A549 (cell line): ENCODE measurements around the gene C11orf58. TPM values are rescaled to one million over a fixed set of nuclear protein-coding genes. Genes with fewer than 3 reads are reported as not detected.

ENCODE experiments used
- ATAC-seq, 2 experiments: fragments of 200-7000 bp in 1 of 2; fragments of >200 bp in 1 of 2; cut with Nextera tagmentation in 1 of 2; cut with Tn5 transposase in 1 of 2; 3 replicates each; pipeline versions ENCODE4 v1.8.0 to v1.9.1; 2018 to 2020; ENCODE audit warnings: mild to moderate bottlenecking in 1 of 2, moderate library complexity in 1 of 2
- CTCF ChIA-PET: fragments of 300-600 bp; sonication (Branson Sonifier 250); formaldehyde crosslinking; extraction: SDS; loops from one replicate; lab custom pipeline; 2021; ENCODE audit warnings: antibody characterized with exemption, inconsistent platforms; lab: Yijun Ruan, JAX
- POLR2A ChIA-PET: fragments of 350-600 bp; formaldehyde crosslinking; extraction: SDS; loops from one replicate; lab custom pipeline; 2021; ENCODE audit warnings: antibody characterized with exemption, inconsistent platforms; lab: Yijun Ruan, JAX
- DNase-seq, 2 experiments: peaks; one replicate each; pipeline versions ENCODE4 v3.0.0 to v3.0.0-alpha.2; 2011 to 2016; ENCODE audit warnings: low read depth in 1 of 2, low spot score in 1 of 2
- FAIRE-seq: peaks from 2 replicates; lab custom pipeline; 2011; peaks lifted over from hg19 to GRCh38; lab: Jason Lieb, UNC
- H3K27ac ChIP-seq, 2 experiments: fragments of >200 bp; sonication (Bioruptor Twin); formaldehyde crosslinking; 3 replicates each; pipeline ENCODE4 v1.5.1; 2016 to 2017
- H3K4me1 ChIP-seq: fragments of >200 bp; sonication (Bioruptor Twin); formaldehyde crosslinking; 3 replicates; pipeline ENCODE4 v1.6.1; 2016
- H3K4me2 ChIP-seq: fragments of >200 bp; sonication (Bioruptor Twin); formaldehyde crosslinking; 3 replicates; pipeline ENCODE4 v1.6.1; 2016
- H3K4me3 ChIP-seq: fragments of >200 bp; sonication (Bioruptor Twin); formaldehyde crosslinking; 3 replicates; pipeline ENCODE4 v1.5.1; 2016
- H3K9me3 ChIP-seq: fragments of >200 bp; sonication (Bioruptor Twin); formaldehyde crosslinking; 3 replicates; pipeline ENCODE4 v1.6.1; 2016
- BCL3 ChIP-seq: fragments of >200 bp; sonication (Bioruptor Twin); formaldehyde crosslinking; IDR thresholded peaks from 3 replicates; pipeline ENCODE4 v1.6.1; 2016
- BHLHE40 ChIP-seq: IDR thresholded peaks from 2 replicates; pipeline ENCODE4 v1.6.1; 2012; ENCODE audit warnings: low read depth, low read length, inconsistent platforms
- CHD2 ChIP-seq: fragments of 150-350 bp; IDR thresholded peaks from 2 replicates; pipeline ENCODE4 v1.6.1; 2014; ENCODE audit warnings: low read length; ENCODE audit not compliant: partially characterized antibody
- CHD4 ChIP-seq: fragments of 200-600 bp; sonication (generic); IDR thresholded peaks from 2 replicates; pipeline ENCODE4 v1.6.1; 2016; ENCODE audit warnings: antibody characterized with exemption, mild to moderate bottlenecking, borderline replicate concordance
- EP300 ChIP-seq, 2 experiments: fragments of >200 bp; sonication (Bioruptor Twin); formaldehyde crosslinking; IDR thresholded peaks; 2 replicates in 1 of 2; 3 replicates in 1 of 2; pipeline ENCODE4 v1.6.1; 2016 to 2017
- FOXS1 ChIP-seq: fragments of 250-450 bp; sonication (Bioruptor Pico); IDR thresholded peaks from 2 replicates; pipeline ENCODE4 v1.5.0; 2020; ENCODE audit warnings: mild to moderate bottlenecking, moderate library complexity
- HEYL ChIP-seq: fragments of 250-450 bp; sonication (Bioruptor Pico); IDR thresholded peaks from 2 replicates; pipeline ENCODE4 v1.8.0; 2021; ENCODE audit warnings: mild to moderate bottlenecking, moderate library complexity
- HOXB13 ChIP-seq: fragments of 250-450 bp; sonication (Bioruptor Pico); IDR thresholded peaks from 2 replicates; pipeline ENCODE4 v1.5.0; 2020; ENCODE audit warnings: low read depth, mild to moderate bottlenecking, moderate library complexity
- JUN ChIP-seq, 2 experiments: fragments of >200 bp; sonication (Bioruptor Twin); formaldehyde crosslinking; IDR thresholded peaks; 2 replicates in 1 of 2; 3 replicates in 1 of 2; pipeline ENCODE4 v1.6.1; 2016 to 2017
- MAX ChIP-seq: IDR thresholded peaks from 2 replicates; pipeline ENCODE4 v1.6.1; 2012
- NFE2L2 ChIP-seq: fragments of 150-350 bp; conservative IDR thresholded peaks from 2 replicates; pipeline ENCODE4 v1.6.1; 2014; ENCODE audit warnings: low read length
- NPAS2 ChIP-seq: fragments of 250-450 bp; sonication (Bioruptor Pico); IDR thresholded peaks from 2 replicates; pipeline ENCODE4 v1.8.0; 2022; ENCODE audit warnings: mild to moderate bottlenecking, moderate library complexity, borderline replicate concordance
- NR3C1 ChIP-seq: fragments of >200 bp; sonication (Bioruptor Twin); formaldehyde crosslinking; IDR thresholded peaks from 3 replicates; pipeline ENCODE4 v1.6.1; 2017
- PHF8 ChIP-seq: fragments of 200-600 bp; sonication (generic); IDR thresholded peaks from 2 replicates; pipeline ENCODE4 v1.6.1; 2016; ENCODE audit warnings: low read depth, mild to moderate bottlenecking, antibody characterized with exemption, moderate library complexity, borderline replicate concordance
- POLR2AphosphoS2 ChIP-seq: conservative IDR thresholded peaks from 2 replicates; pipeline ENCODE4 v1.6.1; 2012; ENCODE audit warnings: low read length, improper control_type of control experiment, inconsistent platforms
- WGBS: methylation state at CpG from one replicate; pipeline ENCODE4 v1.1.6; 2017; ENCODE audit errors: missing lambda C conversion rate; 5-methylcytosine and 5-hydroxymethylcytosine counted together
- polyA plus RNA-seq, 4 experiments: library from polyadenylated mRNA; depleted of rRNA in 3 of 4; stranded (reverse); fragments of >200 nt; fragmentation: RNase III in 1 of 4; extraction: RNeasy Plus Mini Kit Qiagen cat#74134 plus additional on column Dnase treatment in 1 of 4; gene quantifications; 2 replicates in 3 of 4; 3 replicates in 1 of 4; pipeline ENCODE4 v1.2.3, GENCODE V29; 2011 to 2017
- TF ChIP-seq, protein P1 (sequence below): fragments of 150-350 bp; IDR thresholded peaks from 2 replicates; pipeline ENCODE4 v1.6.1; 2014; ENCODE audit warnings: low read depth, mild to moderate bottlenecking, low read length
- TF ChIP-seq, protein P2 (sequence below): IDR thresholded peaks from 2 replicates; pipeline ENCODE4 v1.6.1; 2012; ENCODE audit warnings: low read depth, borderline replicate concordance

Gene C11orf58
- polyA plus RNA-seq, 2 of the 4 experiments (the other 2 are of a cell fraction) = 342 to 467 TPM

DNA sequence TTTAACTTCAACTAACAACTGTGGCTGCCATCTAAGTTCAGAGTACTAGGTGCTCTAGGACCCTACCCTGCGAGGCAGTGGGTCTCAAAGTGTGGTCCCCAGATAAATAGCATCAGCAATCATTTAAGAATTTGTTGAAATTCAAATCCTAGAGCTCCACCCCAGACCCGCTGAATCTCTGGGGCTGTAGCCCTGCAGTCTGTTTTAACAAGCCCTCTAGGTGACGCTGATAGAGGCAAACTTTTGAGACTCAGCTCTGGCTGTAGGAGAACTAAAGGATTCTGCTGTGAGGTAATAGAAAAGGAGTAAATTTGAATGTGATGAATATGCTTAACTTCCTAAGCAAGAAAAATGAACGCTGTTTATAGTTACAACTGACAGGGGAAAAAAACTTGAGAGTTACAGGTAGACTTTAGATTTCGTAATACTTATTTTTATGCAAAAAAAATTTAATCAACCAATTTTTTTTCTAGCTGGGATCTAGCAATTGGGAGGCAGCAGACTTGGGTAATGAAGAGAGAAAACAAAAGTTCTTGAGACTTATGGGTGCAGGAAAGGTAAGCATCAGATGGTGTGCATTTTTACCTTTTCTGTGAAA, 5.8 kb downstream of the C11orf58 start:
- H3K27ac ChIP-seq = no peak overlapping the region

DNA sequence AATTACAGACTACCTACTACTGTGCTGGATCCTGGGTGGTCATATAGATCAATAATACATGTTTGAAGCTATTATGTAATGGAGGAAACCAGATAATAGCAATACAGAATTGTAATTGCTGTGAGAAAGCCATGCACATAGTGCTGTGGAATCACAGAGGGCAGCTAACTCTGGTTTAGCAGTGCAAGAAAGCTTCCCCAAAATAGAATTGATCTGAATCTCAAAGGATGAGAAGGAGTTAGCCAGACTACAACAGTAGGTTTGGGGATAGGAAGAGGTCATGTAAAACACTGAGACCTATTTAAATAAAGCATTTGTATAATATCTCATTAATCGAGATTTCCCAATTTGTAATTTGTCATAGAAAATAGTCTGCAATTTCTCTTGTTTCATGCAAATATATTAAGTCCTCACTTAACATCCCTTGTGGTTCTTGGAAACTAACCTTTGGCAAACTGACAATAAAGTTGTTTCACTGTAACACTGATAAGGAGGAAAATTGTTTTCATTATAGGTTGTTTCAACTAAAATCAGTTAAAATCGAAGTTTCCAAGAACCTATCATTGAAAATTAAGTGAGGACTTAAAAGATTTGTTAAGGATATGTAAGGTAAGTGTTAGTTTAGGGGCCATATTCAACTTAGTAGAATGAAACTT, 7.6 kb downstream of the C11orf58 start:
- ChIA-PET POLR2A (no interaction called here), CTCF (interaction anchor here (0.8 to 0.9 kb wide), 2 partner anchors 27 to 39 kb away, joined by 3 read pairs; no protein-coding TSS in a partner anchor)
- Histone ChIP-seq H3K9me3 (no peaks in the 10 kb centered on the region), H3K4me2 (no peak overlapping the region), H3K4me1 (peaks cover 10% of the 10 kb centered on the region; the same call in 2 of the 3 replicates), H3K4me3 (no peak overlapping the region), H3K27ac (no peak overlapping the region)
- TF ChIP-seq PHF8 = no peak
- TF ChIP-seq, protein P1, sequence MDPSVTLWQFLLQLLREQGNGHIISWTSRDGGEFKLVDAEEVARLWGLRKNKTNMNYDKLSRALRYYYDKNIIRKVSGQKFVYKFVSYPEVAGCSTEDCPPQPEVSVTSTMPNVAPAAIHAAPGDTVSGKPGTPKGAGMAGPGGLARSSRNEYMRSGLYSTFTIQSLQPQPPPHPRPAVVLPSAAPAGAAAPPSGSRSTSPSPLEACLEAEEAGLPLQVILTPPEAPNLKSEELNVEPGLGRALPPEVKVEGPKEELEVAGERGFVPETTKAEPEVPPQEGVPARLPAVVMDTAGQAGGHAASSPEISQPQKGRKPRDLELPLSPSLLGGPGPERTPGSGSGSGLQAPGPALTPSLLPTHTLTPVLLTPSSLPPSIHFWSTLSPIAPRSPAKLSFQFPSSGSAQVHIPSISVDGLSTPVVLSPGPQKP = no peak
- TF ChIP-seq JUN (IDR thresholded peaks at IDR 0.05) = no peak
- TF ChIP-seq FOXS1 (CRISPR knock-in tag) = no peak
- TF ChIP-seq, protein P2, sequence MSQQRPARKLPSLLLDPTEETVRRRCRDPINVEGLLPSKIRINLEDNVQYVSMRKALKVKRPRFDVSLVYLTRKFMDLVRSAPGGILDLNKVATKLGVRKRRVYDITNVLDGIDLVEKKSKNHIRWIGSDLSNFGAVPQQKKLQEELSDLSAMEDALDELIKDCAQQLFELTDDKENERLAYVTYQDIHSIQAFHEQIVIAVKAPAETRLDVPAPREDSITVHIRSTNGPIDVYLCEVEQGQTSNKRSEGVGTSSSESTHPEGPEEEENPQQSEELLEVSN = no peak
- TF ChIP-seq NR3C1 = no peak
- TF ChIP-seq HEYL (CRISPR knock-in tag) = no peak
- no peak for TF ChIP-seq EP300 (IDR thresholded peaks at IDR 0.05)
- no peak for TF ChIP-seq NFE2L2
- no peak for TF ChIP-seq BHLHE40
- TF ChIP-seq POLR2AphosphoS2 = no peak
- TF ChIP-seq CHD4 = no peak
- TF ChIP-seq HOXB13 (CRISPR knock-in tag) = no peak
- FAIRE-seq = no peak
- DNase-seq = no peak
- no peak for ATAC-seq
- 77% methylated on average over 2 of the region's 2 CpGs for WGBS

More for the DNA sequence above, 5.8 kb downstream of the C11orf58 start:
- ChIA-PET POLR2A (no interaction called here), CTCF (interaction anchor here (1.5 kb wide), 1 partner anchor 42 kb away, joined by 6 read pairs; no protein-coding TSS in a partner anchor)
- DNase-seq (no peak), FAIRE-seq (no peak), ATAC-seq (no peak)
- H3K4me2 ChIP-seq = no peak overlapping the region
- TF ChIP-seq, protein P2 = no peak
- no peak for TF ChIP-seq NPAS2 (CRISPR knock-in tag)
- no peak for TF ChIP-seq MAX
- no peak for TF ChIP-seq BCL3
- TF ChIP-seq POLR2AphosphoS2 = no peak
- TF ChIP-seq, protein P1 = no peak
- TF ChIP-seq CHD2 = no peak
- no peak for TF ChIP-seq BHLHE40
- H3K4me1 ChIP-seq = peaks cover 18% of the 10 kb centered on the region; the same call in 2 of the 3 replicates
- H3K4me3 ChIP-seq = no peak overlapping the region
- 94% methylated on average over 5 of the region's 5 CpGs for WGBS
- no peaks in the 10 kb centered on the region for H3K9me3 ChIP-seq
